ENCODE measurements around the gene SLC39A11. TPM values are rescaled to one million over a fixed set of nuclear protein-coding genes. Genes with fewer than 3 reads are reported as not detected.

The SLC39A11 gene
- polyA plus RNA-seq, 1 of the 3 experiments (the other 2 are of a cell fraction) = 23.5 TPM

DNA sequence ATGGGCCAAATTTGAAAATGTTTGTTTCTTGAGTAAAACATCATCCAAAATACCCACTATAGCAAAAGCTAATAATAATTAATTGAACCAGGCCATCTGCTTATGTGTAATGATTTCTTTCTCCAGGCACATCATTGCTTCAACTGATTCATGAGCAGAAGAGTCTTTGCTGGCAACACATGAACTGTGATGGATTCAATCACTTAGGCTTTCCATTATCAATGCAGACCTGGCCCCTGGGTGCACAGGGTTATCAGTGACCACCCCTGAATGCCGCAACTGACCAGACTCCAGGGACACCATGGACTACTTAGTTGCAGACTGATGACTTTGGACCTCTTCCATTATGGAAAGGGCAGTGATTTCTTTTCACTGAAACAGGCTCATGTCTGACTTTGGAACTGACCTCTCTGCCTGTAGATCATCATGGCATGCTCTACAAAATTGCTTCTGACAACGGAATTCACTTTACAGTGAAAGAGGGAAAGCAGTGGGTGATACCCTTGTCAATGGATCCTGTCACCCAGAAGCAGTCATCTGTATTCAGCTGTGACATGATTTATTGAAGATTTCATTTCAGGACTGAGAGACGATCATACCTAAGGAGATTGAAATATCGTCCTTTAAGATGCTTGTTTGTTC lies 448.8 kb downstream of the SLC39A11 start:
- H3K36me3 ChIP-seq (replicated peaks in 1 of 2; ENCODE audit: control insufficient read depth in 1 of 2, insufficient read depth in 2 of 2, low read length in 1 of 2) = no peaks in the 10 kb centered on the region
- H3K27ac ChIP-seq (ENCODE audit: low read depth in 2 of 2, low read length in 1 of 2) = no peak overlapping the region; a peak in 1 of 4 replicates
- H3K9ac ChIP-seq = no peak overlapping the region
- no peaks in the 10 kb centered on the region for H3F3A ChIP-seq (replicated peaks; ENCODE audit: insufficient read depth)
- H3K9me3 ChIP-seq = no peaks in the 10 kb centered on the region
- H3K4me1 ChIP-seq (ENCODE audit: control insufficient read depth in 1 of 2, insufficient read depth in 2 of 2, low read depth in 1 of 2, low read length in 1 of 2) = peaks cover 0 to 10% of the 10 kb centered on the region in 2 experiments; a peak in 2 of 4 replicates
- no peaks in the 10 kb centered on the region for H3K79me2 ChIP-seq (ENCODE audit: insufficient read depth)
- WGBS (ENCODE audit: low lambda C conversion rate) = 38% methylated on average over 4 of the region's 4 CpGs
- no peak overlapping the region for H3K4me3 ChIP-seq (ENCODE audit: low read depth in 2 of 2, low read length in 1 of 2)
- H2AFZ ChIP-seq (ENCODE audit: low read depth) = no peak overlapping the region
- H3K9me2 ChIP-seq = no peaks in the 10 kb centered on the region
- POLR2A ChIA-PET = no interaction called here
- peak; percentile 68 for DNase-seq
- no peaks in the 10 kb centered on the region for H4K20me1 ChIP-seq (ENCODE audit: insufficient read depth)
- H3K4me2 ChIP-seq = peak overlapping the region; percentile 18; the same call in 1 of the 2 replicates
- no peaks in the 10 kb centered on the region for H3K27me3 ChIP-seq (ENCODE audit: insufficient read depth)
- CTCF ChIA-PET = interaction anchor here (0.6 to 2.2 kb wide), 3 partner anchors 15 to 87 kb away, joined by 3 to 10 read pairs (median 4); no protein-coding TSS in a partner anchor
- no peak for TF ChIP-seq RXRA (IDR thresholded peaks at IDR 0.05; ENCODE audit: borderline replicate concordance, low read depth)
- no peak for TF ChIP-seq FOXJ3 (CRISPR knock-in tag; IDR thresholded peaks at IDR 0.05)
- no peak for TF ChIP-seq RAD21 (IDR thresholded peaks at IDR 0.05; ENCODE audit: low read length)
- TF ChIP-seq TEAD4 (IDR thresholded peaks at IDR 0.05; ENCODE audit: borderline replicate concordance, insufficient read depth) = no peak
- TF ChIP-seq, protein P1, sequence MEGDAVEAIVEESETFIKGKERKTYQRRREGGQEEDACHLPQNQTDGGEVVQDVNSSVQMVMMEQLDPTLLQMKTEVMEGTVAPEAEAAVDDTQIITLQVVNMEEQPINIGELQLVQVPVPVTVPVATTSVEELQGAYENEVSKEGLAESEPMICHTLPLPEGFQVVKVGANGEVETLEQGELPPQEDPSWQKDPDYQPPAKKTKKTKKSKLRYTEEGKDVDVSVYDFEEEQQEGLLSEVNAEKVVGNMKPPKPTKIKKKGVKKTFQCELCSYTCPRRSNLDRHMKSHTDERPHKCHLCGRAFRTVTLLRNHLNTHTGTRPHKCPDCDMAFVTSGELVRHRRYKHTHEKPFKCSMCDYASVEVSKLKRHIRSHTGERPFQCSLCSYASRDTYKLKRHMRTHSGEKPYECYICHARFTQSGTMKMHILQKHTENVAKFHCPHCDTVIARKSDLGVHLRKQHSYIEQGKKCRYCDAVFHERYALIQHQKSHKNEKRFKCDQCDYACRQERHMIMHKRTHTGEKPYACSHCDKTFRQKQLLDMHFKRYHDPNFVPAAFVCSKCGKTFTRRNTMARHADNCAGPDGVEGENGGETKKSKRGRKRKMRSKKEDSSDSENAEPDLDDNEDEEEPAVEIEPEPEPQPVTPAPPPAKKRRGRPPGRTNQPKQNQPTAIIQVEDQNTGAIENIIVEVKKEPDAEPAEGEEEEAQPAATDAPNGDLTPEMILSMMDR (IDR thresholded peaks at IDR 0.05) = no peak
- TF ChIP-seq, protein P2, sequence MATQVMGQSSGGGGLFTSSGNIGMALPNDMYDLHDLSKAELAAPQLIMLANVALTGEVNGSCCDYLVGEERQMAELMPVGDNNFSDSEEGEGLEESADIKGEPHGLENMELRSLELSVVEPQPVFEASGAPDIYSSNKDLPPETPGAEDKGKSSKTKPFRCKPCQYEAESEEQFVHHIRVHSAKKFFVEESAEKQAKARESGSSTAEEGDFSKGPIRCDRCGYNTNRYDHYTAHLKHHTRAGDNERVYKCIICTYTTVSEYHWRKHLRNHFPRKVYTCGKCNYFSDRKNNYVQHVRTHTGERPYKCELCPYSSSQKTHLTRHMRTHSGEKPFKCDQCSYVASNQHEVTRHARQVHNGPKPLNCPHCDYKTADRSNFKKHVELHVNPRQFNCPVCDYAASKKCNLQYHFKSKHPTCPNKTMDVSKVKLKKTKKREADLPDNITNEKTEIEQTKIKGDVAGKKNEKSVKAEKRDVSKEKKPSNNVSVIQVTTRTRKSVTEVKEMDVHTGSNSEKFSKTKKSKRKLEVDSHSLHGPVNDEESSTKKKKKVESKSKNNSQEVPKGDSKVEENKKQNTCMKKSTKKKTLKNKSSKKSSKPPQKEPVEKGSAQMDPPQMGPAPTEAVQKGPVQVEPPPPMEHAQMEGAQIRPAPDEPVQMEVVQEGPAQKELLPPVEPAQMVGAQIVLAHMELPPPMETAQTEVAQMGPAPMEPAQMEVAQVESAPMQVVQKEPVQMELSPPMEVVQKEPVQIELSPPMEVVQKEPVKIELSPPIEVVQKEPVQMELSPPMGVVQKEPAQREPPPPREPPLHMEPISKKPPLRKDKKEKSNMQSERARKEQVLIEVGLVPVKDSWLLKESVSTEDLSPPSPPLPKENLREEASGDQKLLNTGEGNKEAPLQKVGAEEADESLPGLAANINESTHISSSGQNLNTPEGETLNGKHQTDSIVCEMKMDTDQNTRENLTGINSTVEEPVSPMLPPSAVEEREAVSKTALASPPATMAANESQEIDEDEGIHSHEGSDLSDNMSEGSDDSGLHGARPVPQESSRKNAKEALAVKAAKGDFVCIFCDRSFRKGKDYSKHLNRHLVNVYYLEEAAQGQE (IDR thresholded peaks at IDR 0.05; ENCODE audit: low read depth, low read length) = no peak
- TF ChIP-seq YY1 (IDR thresholded peaks at IDR 0.05; ENCODE audit: low read depth) = no peak
- TF ChIP-seq FOXM1 (IDR thresholded peaks at IDR 0.05; ENCODE audit: low read depth) = no peak
- TF ChIP-seq USF2 (IDR thresholded peaks at IDR 0.05; ENCODE audit: borderline replicate concordance, low read depth, low read length) = no peak
- TF ChIP-seq MAX (IDR thresholded peaks at IDR 0.05; ENCODE audit: low read depth) = no peak
- TF ChIP-seq CHD2 (IDR thresholded peaks at IDR 0.05; ENCODE audit: low read length, partially characterized antibody) = no peak
- TF ChIP-seq, protein P3, sequence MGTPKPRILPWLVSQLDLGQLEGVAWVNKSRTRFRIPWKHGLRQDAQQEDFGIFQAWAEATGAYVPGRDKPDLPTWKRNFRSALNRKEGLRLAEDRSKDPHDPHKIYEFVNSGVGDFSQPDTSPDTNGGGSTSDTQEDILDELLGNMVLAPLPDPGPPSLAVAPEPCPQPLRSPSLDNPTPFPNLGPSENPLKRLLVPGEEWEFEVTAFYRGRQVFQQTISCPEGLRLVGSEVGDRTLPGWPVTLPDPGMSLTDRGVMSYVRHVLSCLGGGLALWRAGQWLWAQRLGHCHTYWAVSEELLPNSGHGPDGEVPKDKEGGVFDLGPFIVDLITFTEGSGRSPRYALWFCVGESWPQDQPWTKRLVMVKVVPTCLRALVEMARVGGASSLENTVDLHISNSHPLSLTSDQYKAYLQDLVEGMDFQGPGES (IDR thresholded peaks at IDR 0.05; ENCODE audit: low read depth, low read length) = no peak
- no peak for TF ChIP-seq JUND (IDR thresholded peaks at IDR 0.05)
- no peak for TF ChIP-seq ZBTB33 (IDR thresholded peaks at IDR 0.05; ENCODE audit: borderline replicate concordance, low read depth)
- peak; percentile 95 for TF ChIP-seq TCF12 (IDR thresholded peaks at IDR 0.05)
- TF ChIP-seq POLR2AphosphoS5 (IDR thresholded peaks at IDR 0.05; ENCODE audit: low read depth, low read length) = peak; percentile 39; the same call in 1 of the 2 replicates
- no peak for TF ChIP-seq FOSL2 (IDR thresholded peaks at IDR 0.05; ENCODE audit: borderline replicate concordance, low read depth)
- TF ChIP-seq TAF1 (IDR thresholded peaks at IDR 0.05; ENCODE audit: borderline replicate concordance, low read depth, low read length) = no peak
- TF ChIP-seq NFIC (IDR thresholded peaks at IDR 0.05; ENCODE audit: borderline replicate concordance) = 0 out of 2 replicates have a peak, but pooled peaks have one; percentile 7
- TF ChIP-seq GATA2 (CRISPR knock-in tag; IDR thresholded peaks at IDR 0.05) = peak; percentile 59
- TF ChIP-seq GABPA (IDR thresholded peaks at IDR 0.05; ENCODE audit: low read depth) = no peak
- peak; percentile 87 for TF ChIP-seq PBX3 (IDR thresholded peaks at IDR 0.05)
